Prostate gland (tissue), 2 donors: ENCODE results near the gene TRPT1.

Experiments
- CTCF ChIP-seq, 4 experiments: fragments of 200-600 bp in 2 of 4; fragments of 450-650 bp in 2 of 4; sonication (generic) in 2 of 4; IDR thresholded peaks; 1 replicate in 3 of 4; 2 replicates in 1 of 4; pipeline ENCODE4 v1.5.1; 2016 to 2019; ENCODE audit warnings: antibody characterized with exemption in 4 of 4, mild to moderate bottlenecking in 2 of 4, moderate library complexity in 2 of 4
- POLR2A ChIP-seq: fragments of 450-650 bp; IDR thresholded peaks from one replicate; pipeline ENCODE4 v1.6.1; 2016; ENCODE audit warnings: antibody characterized with exemption, mild to moderate bottlenecking
- POLR2AphosphoS5 ChIP-seq: sonication (generic); formaldehyde crosslinking; IDR thresholded peaks from one replicate; pipeline ENCODE4 v1.6.1; 2017; ENCODE audit warnings: antibody characterized with exemption

- TF ChIP-seq CTCF (IDR thresholded peaks at IDR 0.05) (no peak), POLR2AphosphoS5 (no peak), POLR2A (no peak)
Observed at GRCh38 chr11:64178203-64178602, 47.8 kb downstream of the TRPT1 start.
